Vagina (tissue), 2 donors: ENCODE data around the gene FAM120B. TPM values are rescaled to one million over a fixed set of nuclear protein-coding genes. Genes with fewer than 3 reads are reported as not detected.

Experiments
- DNase-seq, 2 donors: peaks; one replicate each; pipeline ENCODE4 v3.0.0-alpha.2; 2017; ENCODE audit errors: extremely low spot score in 2 of 2
- H3K27ac ChIP-seq: fragments of 200-600 bp; sonication (generic); one replicate; pipeline ENCODE4 v1.5.1; 2019
- H3K27me3 ChIP-seq: fragments of 200-600 bp; sonication (generic); one replicate; pipeline ENCODE4 v1.5.1; 2019
- H3K36me3 ChIP-seq, 2 donors: fragments of 200-600 bp; sonication (generic); one replicate each; pipeline ENCODE4 v1.5.1; 2017 to 2019
- H3K4me1 ChIP-seq: fragments of 200-600 bp; sonication (generic); one replicate; pipeline ENCODE4 v1.5.1; 2019
- H3K4me3 ChIP-seq, 2 donors: fragments of 200-600 bp; sonication (generic); 1 replicate in 1 of 2; 2 replicates in 1 of 2; pipeline ENCODE4 v1.5.1; 2016 to 2019
- H3K9me3 ChIP-seq: fragments of 200-600 bp; sonication (generic); one replicate; pipeline ENCODE4 v1.5.1; 2019
- CTCF ChIP-seq, 3 experiments: fragments of 450-650 bp in 2 of 3; fragments of 200-600 bp in 1 of 3; sonication (generic) in 1 of 3; IDR thresholded peaks; one replicate each; pipeline ENCODE4 v1.5.1; 2017 to 2019; ENCODE audit warnings: antibody characterized with exemption in 3 of 3, mild to moderate bottlenecking in 2 of 3, moderate library complexity in 2 of 3
- POLR2A ChIP-seq, 2 donors: fragments of 450-650 bp; IDR thresholded peaks; one replicate each; pipeline ENCODE4 v1.6.1; 2017; ENCODE audit warnings: antibody characterized with exemption in 2 of 2, mild to moderate bottlenecking in 2 of 2, moderate library complexity in 2 of 2
- POLR2AphosphoS5 ChIP-seq, 2 donors: sonication (generic); formaldehyde crosslinking; IDR thresholded peaks; one replicate each; pipeline ENCODE4 v1.9.0; 2017; ENCODE audit warnings: antibody characterized with exemption in 2 of 2, mild to moderate bottlenecking in 2 of 2, low read depth in 1 of 2; ENCODE audit not compliant: insufficient read depth in 1 of 2
- intact Hi-C: fragments of 100-400 bp; cut with DNase I; formaldehyde crosslinking; loops from one replicate; pipeline ENCODE4 v1.15.1; 2023
- total RNA-seq: library from RNA; depleted of rRNA; stranded (reverse); fragments of >200 nt; gene quantifications from one replicate; pipeline ENCODE4 v1.2.3, GENCODE V29; 2016

Gene FAM120B
- total RNA-seq, 1 donor from 2014 or later, result 34.6 TPM

GRCh38 chr6:170378502-170378901, 71.9 kb downstream of the FAM120B start:
- H3K4me3 ChIP-seq, result no peak overlapping the region
- no peak for TF ChIP-seq CTCF (IDR thresholded peaks at IDR 0.05)
- TF ChIP-seq POLR2A (IDR thresholded peaks at IDR 0.05), result no peak
- TF ChIP-seq POLR2AphosphoS5 (IDR thresholded peaks at IDR 0.05; ENCODE audit: insufficient read depth in 1 of 2, low read depth in 1 of 2), result no peak
- no peaks in the 10 kb centered on the region for H3K27me3 ChIP-seq
- H3K4me1 ChIP-seq, result no peaks in the 10 kb centered on the region
- no peaks in the 10 kb centered on the region for H3K36me3 ChIP-seq
- H3K9me3 ChIP-seq, result no peaks in the 10 kb centered on the region
- H3K27ac ChIP-seq, result no peak overlapping the region
- intact Hi-C loops, result no loop called here
- DNase-seq, result no peak

GRCh38 chr6:170381562-170381961, 75.0 kb downstream of the FAM120B start:
- no peaks in the 10 kb centered on the region for H3K4me1 ChIP-seq
- H3K4me3 ChIP-seq, result no peak overlapping the region
- no peak overlapping the region for H3K27ac ChIP-seq
- DNase-seq, result no peak
- no peaks in the 10 kb centered on the region for H3K9me3 ChIP-seq
- no peak for TF ChIP-seq CTCF (IDR thresholded peaks at IDR 0.05)
- intact Hi-C loops, result no loop called here
- no peaks in the 10 kb centered on the region for H3K27me3 ChIP-seq
- no peaks in the 10 kb centered on the region for H3K36me3 ChIP-seq

- intact Hi-C loops, result no loop called here
- H3K9me3 ChIP-seq, result no peaks in the 10 kb centered on the region
- H3K36me3 ChIP-seq, result peaks cover 0 to 4% of the 10 kb centered on the region in 2 donors
- no peaks in the 10 kb centered on the region for H3K27me3 ChIP-seq
- no peaks in the 10 kb centered on the region for H3K4me1 ChIP-seq
- no peak for TF ChIP-seq CTCF (IDR thresholded peaks at IDR 0.05)
- TF ChIP-seq POLR2AphosphoS5 (IDR thresholded peaks at IDR 0.05; ENCODE audit: insufficient read depth in 1 of 2, low read depth in 1 of 2), result no peak
- TF ChIP-seq POLR2A (IDR thresholded peaks at IDR 0.05), result no peak
- no peak overlapping the region for H3K4me3 ChIP-seq
- no peak overlapping the region for H3K27ac ChIP-seq
- no peak for DNase-seq
Measured at GRCh38 chr6:170383466-170384035, 77.0 kb downstream of the FAM120B start.

- intact Hi-C loops, result no loop called here
- Histone ChIP-seq H3K4me1 (no peaks in the 10 kb centered on the region), H3K36me3 (peaks cover 0 to 12% of the 10 kb centered on the region in 2 donors), H3K27me3 (no peaks in the 10 kb centered on the region), H3K27ac (no peak overlapping the region), H3K4me3 (no peak overlapping the region), H3K9me3 (no peaks in the 10 kb centered on the region)
- no peak for TF ChIP-seq CTCF (IDR thresholded peaks at IDR 0.05)
- DNase-seq, result no peak
Measured at GRCh38 chr6:170385506-170385905, 78.9 kb downstream of the FAM120B start.

GRCh38 chr6:170388113-170388512, 81.6 kb downstream of the FAM120B start:
- TF ChIP-seq POLR2AphosphoS5 (IDR thresholded peaks at IDR 0.05; ENCODE audit: insufficient read depth in 1 of 2, low read depth in 1 of 2), result no peak
- TF ChIP-seq POLR2A (IDR thresholded peaks at IDR 0.05), result no peak
- TF ChIP-seq CTCF (IDR thresholded peaks at IDR 0.05), result no peak
- Histone ChIP-seq H3K27me3 (no peaks in the 10 kb centered on the region), H3K9me3 (no peaks in the 10 kb centered on the region), H3K27ac (no peak overlapping the region), H3K4me1 (no peaks in the 10 kb centered on the region), H3K36me3 (peaks cover 0 to 30% of the 10 kb centered on the region in 2 donors), H3K4me3 (no peak overlapping the region)
- DNase-seq, result no peak
- intact Hi-C loops, result no loop called here
